Stimulated activated naive CD4-positive, alpha-beta T cell (primary cell): ENCODE data around the gene TYW1B.
"Not testable (repeated sequence)": the region's sequence is repeated elsewhere in the genome, so short reads cannot be mapped to it uniquely, and the experiment has no call there.

Experiments
- DNase-seq, 6 experiments: peaks; one replicate each; lab custom pipeline; 2025; lab: John Stamatoyannopoulos, UW

TYW1B gene

GRCh38 chr7:72696643-72697042 is 131.4 kb downstream of the TYW1B start:
- DNase-seq = not testable (repeated sequence)

GRCh38 chr7:72695482-72695881 is 132.5 kb downstream of the TYW1B start:
- not testable (repeated sequence) for DNase-seq

- DNase-seq = not testable (repeated sequence)
These were observed 136.6 kb downstream of the TYW1B start for GRCh38 chr7:72691442-72691841.

GRCh38 chr7:72690177-72690576 is 137.8 kb downstream of the TYW1B start:
- not testable (repeated sequence) for DNase-seq

GRCh38 chr7:72689344-72689743 is 138.7 kb downstream of the TYW1B start:
- not testable (repeated sequence) for DNase-seq

- not testable (repeated sequence) for DNase-seq
These were observed 146.8 kb downstream of the TYW1B start for GRCh38 chr7:72681211-72681610.

GRCh38 chr7:72676880-72677279 is 151.1 kb downstream of the TYW1B start:
- not testable (repeated sequence) for DNase-seq

GRCh38 chr7:72676086-72676690 is 151.8 kb downstream of the TYW1B start:
- DNase-seq = not testable (repeated sequence)

- DNase-seq = not testable (repeated sequence)
These were observed 152.3 kb downstream of the TYW1B start for GRCh38 chr7:72675686-72676085.

GRCh38 chr7:72674394-72674793 is 153.6 kb downstream of the TYW1B start:
- DNase-seq = no peak

GRCh38 chr7:72670850-72671249 is 157.2 kb downstream of the TYW1B start:
- not testable (repeated sequence) for DNase-seq

- DNase-seq = not testable (repeated sequence)
These were observed 159.6 kb downstream of the TYW1B start for GRCh38 chr7:72668435-72668834.

GRCh38 chr7:72667049-72667448 is 161.0 kb downstream of the TYW1B start:
- not testable (repeated sequence) for DNase-seq

- DNase-seq = peak in 1 of 6 experiments; percentile 1
These were observed 179.4 kb downstream of the TYW1B start for GRCh38 chr7:72648574-72648973.

GRCh38 chr7:72643708-72644107 is 184.3 kb downstream of the TYW1B start:
- DNase-seq = not testable (repeated sequence)

GRCh38 chr7:72641485-72642248 is 186.3 kb downstream of the TYW1B start:
- DNase-seq = not testable (repeated sequence)

- not testable (repeated sequence) for DNase-seq
These were observed 187.3 kb downstream of the TYW1B start for GRCh38 chr7:72640740-72641139.

GRCh38 chr7:72635273-72635908 is 192.6 kb downstream of the TYW1B start:
- DNase-seq = not testable (repeated sequence)

- not testable (repeated sequence) for DNase-seq
These were observed 195.2 kb downstream of the TYW1B start for GRCh38 chr7:72632765-72633292.

GRCh38 chr7:72628375-72628774 is 199.6 kb downstream of the TYW1B start:
- DNase-seq = not testable (repeated sequence)

- DNase-seq = not testable (repeated sequence)
These were observed 201.5 kb downstream of the TYW1B start for GRCh38 chr7:72626428-72627011.
